IMR-90 (cell line): Measurements from ENCODE around the gene CHRM5. TPM values are rescaled to one million over a fixed set of nuclear protein-coding genes. Genes with fewer than 3 reads are reported as not detected.

Experiments used
- ATAC-seq: fragments of 200-7000 bp; cut with Tn5 transposase; 2 replicates; pipeline ENCODE4 v1.9.1; 2020; ENCODE audit warnings: low read depth, mild to moderate bottlenecking, moderate library complexity
- BruUV-seq: library from RNA; stranded (reverse); fragments of 400-500 nt; replicated peaks from 2 replicates; lab custom pipeline; 2021; lab: Mats Ljungman, UMichigan
- CTCF ChIA-PET: fragments of 300-600 bp; formaldehyde crosslinking; extraction: SDS; loops from one replicate; lab custom pipeline; 2021; ENCODE audit warnings: antibody characterized with exemption; lab: Yijun Ruan, JAX
- POLR2A ChIA-PET: fragments of 300-600 bp; sonication (Branson Sonifier 250); formaldehyde crosslinking; loops from one replicate; lab custom pipeline; 2022; ENCODE audit warnings: antibody characterized with exemption; ENCODE audit not compliant: unreplicated experiment; lab: Charles Lee
- DNase-seq: peaks from one replicate; pipeline ENCODE4 v3.0.0; 2013
- H2AFZ ChIP-seq: replicated peaks from 2 replicates; pipeline ENCODE3; 2013; ENCODE audit warnings: low read length, mild to moderate bottlenecking; ENCODE audit not compliant: poor library complexity
- H2AK5ac ChIP-seq: 2 replicates; pipeline ENCODE4 v1.6.1; 2013; ENCODE audit warnings: low read depth, low read length, inconsistent platforms
- H2AK9ac ChIP-seq: replicated peaks from 2 replicates; pipeline ENCODE3; 2013; ENCODE audit warnings: mild to moderate bottlenecking, low read depth, low read length, moderate library complexity; ENCODE audit not compliant: poor library complexity
- H2BK120ac ChIP-seq: 2 replicates; pipeline ENCODE4 v1.6.1; 2013; ENCODE audit warnings: low read depth, low read length, inconsistent platforms
- H2BK15ac ChIP-seq: 3 replicates; pipeline ENCODE4 v1.6.1; 2013; ENCODE audit warnings: low read depth, low read length, inconsistent platforms
- H2BK20ac ChIP-seq: 2 replicates; pipeline ENCODE4 v1.6.1; 2013; ENCODE audit warnings: low read depth, mild to moderate bottlenecking, inconsistent platforms, low read length, moderate library complexity
- H2BK5ac ChIP-seq: 2 replicates; pipeline ENCODE4 v1.6.1; 2013; ENCODE audit warnings: mild to moderate bottlenecking, low read depth, low read length, inconsistent platforms; ENCODE audit not compliant: poor library complexity, severe bottlenecking
- H3K14ac ChIP-seq: replicated peaks from 2 replicates; pipeline ENCODE4 v1.6.1; 2013; ENCODE audit warnings: low read depth, low read length, inconsistent platforms
- H3K18ac ChIP-seq: 2 replicates; pipeline ENCODE4 v1.6.1; 2013; ENCODE audit warnings: low read depth, low read length, control low read depth
- H3K23ac ChIP-seq: 2 replicates; pipeline ENCODE4 v1.6.1; 2013; ENCODE audit warnings: low read depth, low read length, inconsistent platforms
- H3K27ac ChIP-seq: 2 replicates; pipeline ENCODE4 v1.5.1; 2013; ENCODE audit warnings: mild to moderate bottlenecking, control low read depth, low read length; ENCODE audit not compliant: insufficient read depth
- H3K27me3 ChIP-seq: 2 replicates; pipeline ENCODE4 v1.6.1; 2013; ENCODE audit warnings: low read length; ENCODE audit not compliant: control insufficient read depth, insufficient read depth
- H3K36me3 ChIP-seq: 2 replicates; pipeline ENCODE4 v1.6.1; 2013; ENCODE audit warnings: low read length, mixed read lengths; ENCODE audit not compliant: control insufficient read depth, insufficient read depth
- H3K4ac ChIP-seq: 2 replicates; pipeline ENCODE4 v1.6.1; 2013; ENCODE audit warnings: low read depth, low read length, inconsistent platforms
- H3K4me1 ChIP-seq: 2 replicates; pipeline ENCODE4 v1.6.1; 2013; ENCODE audit warnings: low read length, mixed read lengths; ENCODE audit not compliant: control insufficient read depth, insufficient read depth
- H3K4me2 ChIP-seq: 2 replicates; pipeline ENCODE4 v1.6.1; 2013; ENCODE audit warnings: low read depth, mild to moderate bottlenecking, control low read depth, low read length, moderate library complexity
- H3K4me3 ChIP-seq: 2 replicates; pipeline ENCODE4 v1.5.1; 2013; ENCODE audit warnings: low read depth, mild to moderate bottlenecking, control low read depth, low read length, moderate library complexity; ENCODE audit not compliant: insufficient read depth
- H3K56ac ChIP-seq: 2 replicates; pipeline ENCODE4 v1.6.1; 2013; ENCODE audit warnings: low read length, inconsistent platforms; ENCODE audit not compliant: insufficient read depth; ENCODE audit errors: extremely low read depth
- H3K79me1 ChIP-seq, 2 experiments: 2 replicates each; pipeline ENCODE4 v1.6.1; 2013; ENCODE audit warnings: low read length in 2 of 2, inconsistent platforms in 1 of 2, low read depth in 1 of 2
- H3K9ac ChIP-seq: 2 replicates; pipeline ENCODE4 v1.6.1; 2013; ENCODE audit warnings: low read depth, low read length, control low read depth
- H3K9me1 ChIP-seq: 2 replicates; pipeline ENCODE4 v1.6.1; 2013; ENCODE audit warnings: low read length, inconsistent platforms; ENCODE audit not compliant: insufficient read depth
- H3K9me3 ChIP-seq: 2 replicates; pipeline ENCODE4 v1.6.1; 2013; ENCODE audit warnings: low read length; ENCODE audit not compliant: control insufficient read depth, insufficient read depth
- H4K20me1 ChIP-seq: 2 replicates; pipeline ENCODE4 v1.6.1; 2013; ENCODE audit warnings: low read length, inconsistent platforms; ENCODE audit not compliant: insufficient read depth
- H4K5ac ChIP-seq: 2 replicates; pipeline ENCODE4 v1.6.1; 2013; ENCODE audit warnings: mild to moderate bottlenecking, low read depth, low read length, control low read depth
- H4K8ac ChIP-seq, 2 experiments: 2 replicates each; pipeline ENCODE4 v1.6.1; 2013; ENCODE audit warnings: low read depth in 2 of 2, low read length in 2 of 2, control low read depth in 1 of 2, inconsistent platforms in 1 of 2
- H4K91ac ChIP-seq: 2 replicates; pipeline ENCODE4 v1.6.1; 2013; ENCODE audit warnings: low read depth, low read length, inconsistent platforms; ENCODE audit not compliant: insufficient read depth
- CHD1 ChIP-seq: IDR thresholded peaks from 2 replicates; pipeline ENCODE4 v1.6.1; 2012; ENCODE audit warnings: low read depth, low read length, improper control_type of control experiment
- POLR2A ChIP-seq: IDR thresholded peaks from 2 replicates; pipeline ENCODE4 v1.6.1; 2012; ENCODE audit warnings: mild to moderate bottlenecking, low read depth, low read length
- WGBS, 2 experiments: methylation state at CpG; one replicate each; pipeline versions ENCODE4 v1.1.5 to v1.1.7; 2013; ENCODE audit warnings: missing lambda C conversion rate in 2 of 2; ENCODE audit not compliant: insufficient read length in 1 of 2; ENCODE audit errors: extremely low coverage in 2 of 2; 5-methylcytosine and 5-hydroxymethylcytosine counted together
- dilution Hi-C: fragments of 300-500 bp; cut with HindIII; formaldehyde crosslinking; loops from one replicate; pipeline ENCODE4 v1.14.3; 2018; ENCODE audit warnings: low sequenced_read_pairs; ENCODE audit not compliant: unreplicated experiment
- in situ Hi-C: fragments of 300-500 bp; cut with MboI; formaldehyde crosslinking; loops from 3 replicates; pipeline ENCODE4 v1.14.3; 2019; ENCODE audit warnings: low sequenced_read_pairs, inconsistent platforms, mixed read lengths
- intact Hi-C: fragments of 100-400 bp; cut with micrococcal nuclease; formaldehyde crosslinking; loops from 2 replicates; pipeline ENCODE4 v1.10.0; 2022
- polyA plus RNA-seq, 3 experiments: library from polyadenylated mRNA; depleted of rRNA; stranded (reverse); fragments of >200 nt; gene quantifications; 2 replicates each; pipeline ENCODE4 v1.2.3, GENCODE V29; 2012; ENCODE audit warnings: low replicate concordance in 1 of 3
- total RNA-seq: library from RNA; depleted of rRNA; stranded (reverse); fragments of >200 nt; gene quantifications from 2 replicates; pipeline ENCODE4 v1.2.3, GENCODE V29; 2012
- TF ChIP-seq, protein P1 (sequence below): conservative IDR thresholded peaks from 2 replicates; pipeline ENCODE4 v1.5.1; 2012; ENCODE audit warnings: mild to moderate bottlenecking, low read depth, low read length, improper control_type of control experiment

The CHRM5 gene
- total and polyA plus RNA-seq, 2 of the 4 experiments (the other 2 are of a cell fraction): under 0.01 to 0.03 TPM

- H3K4me3 ChIP-seq: no peak overlapping the region
- no peak overlapping the region for H3K9ac ChIP-seq
- no peak overlapping the region for H3K56ac ChIP-seq
- H3K9me3 ChIP-seq: no peaks in the 10 kb centered on the region
- no peak overlapping the region for H2BK15ac ChIP-seq
- no peaks in the 10 kb centered on the region for H3K9me1 ChIP-seq
- H3K14ac ChIP-seq: no peak overlapping the region
- H3K23ac ChIP-seq: no peak overlapping the region
- no peak overlapping the region for H4K91ac ChIP-seq
- CTCF ChIA-PET: no interaction called here
- no peak overlapping the region for H2BK120ac ChIP-seq
- in situ Hi-C loops (loop anchor here (5.0 kb wide), 1 partner anchor 223 kb away; no protein-coding TSS in a partner anchor), intact Hi-C loops (loop anchor here (5.0 kb wide), 1 partner anchor 223 kb away; no protein-coding TSS in a partner anchor), dilution Hi-C loops (no loop called here)
- 0 out of 2 replicates have a peak, but pooled peaks cover 3% of the 10 kb centered on the region for H4K20me1 ChIP-seq
- H3K18ac ChIP-seq: no peak overlapping the region
- DNase-seq (no peak), ATAC-seq (no peak)
- no peak overlapping the region for H3K27ac ChIP-seq
- no peak overlapping the region for H2AK9ac ChIP-seq
- no peak overlapping the region for H2AFZ ChIP-seq
- H2AK5ac ChIP-seq: no peak overlapping the region
- no peak overlapping the region for H4K8ac ChIP-seq
- POLR2A ChIA-PET: no interaction called here
- no peak overlapping the region for H2BK5ac ChIP-seq
- WGBS, 2 experiments: no CpG with 5 or more reads among the region's 7 CpGs
- H3K36me3 ChIP-seq: no peaks in the 10 kb centered on the region
- BruUV-seq: no TSS peak
- TF ChIP-seq CHD1 (no peak), POLR2A (no peak)
- TF ChIP-seq, protein P1, sequence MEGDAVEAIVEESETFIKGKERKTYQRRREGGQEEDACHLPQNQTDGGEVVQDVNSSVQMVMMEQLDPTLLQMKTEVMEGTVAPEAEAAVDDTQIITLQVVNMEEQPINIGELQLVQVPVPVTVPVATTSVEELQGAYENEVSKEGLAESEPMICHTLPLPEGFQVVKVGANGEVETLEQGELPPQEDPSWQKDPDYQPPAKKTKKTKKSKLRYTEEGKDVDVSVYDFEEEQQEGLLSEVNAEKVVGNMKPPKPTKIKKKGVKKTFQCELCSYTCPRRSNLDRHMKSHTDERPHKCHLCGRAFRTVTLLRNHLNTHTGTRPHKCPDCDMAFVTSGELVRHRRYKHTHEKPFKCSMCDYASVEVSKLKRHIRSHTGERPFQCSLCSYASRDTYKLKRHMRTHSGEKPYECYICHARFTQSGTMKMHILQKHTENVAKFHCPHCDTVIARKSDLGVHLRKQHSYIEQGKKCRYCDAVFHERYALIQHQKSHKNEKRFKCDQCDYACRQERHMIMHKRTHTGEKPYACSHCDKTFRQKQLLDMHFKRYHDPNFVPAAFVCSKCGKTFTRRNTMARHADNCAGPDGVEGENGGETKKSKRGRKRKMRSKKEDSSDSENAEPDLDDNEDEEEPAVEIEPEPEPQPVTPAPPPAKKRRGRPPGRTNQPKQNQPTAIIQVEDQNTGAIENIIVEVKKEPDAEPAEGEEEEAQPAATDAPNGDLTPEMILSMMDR: no peak
- H3K4me2 ChIP-seq: no peak overlapping the region
- H3K4me1 ChIP-seq: no peaks in the 10 kb centered on the region
- H4K5ac ChIP-seq: no peak overlapping the region
- H3K27me3 ChIP-seq: no peaks in the 10 kb centered on the region
- no peaks in the 10 kb centered on the region; a peak in 1 of 4 replicates for H3K79me1 ChIP-seq
- H3K4ac ChIP-seq: no peak overlapping the region
- no peak overlapping the region for H2BK20ac ChIP-seq
These were observed 8.3 kb upstream of the CHRM5 start for GRCh38 chr15:33959844-33960548.
